CD4-positive, alpha-beta T cell treated with Interleukin-1 beta for 1 hour (primary cell): ENCODE measurements around the gene DBH.

Source experiments
- DNase-seq, 2 donors: peaks; one replicate each; pipeline ENCODE4 v3.0.0-alpha.2; 2020 to 2022

The DBH gene

GRCh38 chr9:133703591-133704399 is 67.6 kb downstream of the DBH start:
- DNase-seq = no peak

- DNase-seq = no peak
Measured at GRCh38 chr9:133704711-133705181, 68.6 kb downstream of the DBH start.

GRCh38 chr9:133705576-133705975 is 69.4 kb downstream of the DBH start:
- no peak for DNase-seq

GRCh38 chr9:133706307-133707050 is 70.3 kb downstream of the DBH start:
- DNase-seq = no peak

- no peak for DNase-seq
Measured at GRCh38 chr9:133707065-133707762, 71.1 kb downstream of the DBH start.

- no peak for DNase-seq
Measured at GRCh38 chr9:133707763-133708245, 71.6 kb downstream of the DBH start.

GRCh38 chr9:133708246-133709014 is 72.3 kb downstream of the DBH start:
- DNase-seq = no peak
